Right atrium auricular region (tissue), 2 donors: ENCODE results near the gene FBXO31. TPM values are rescaled to one million over a fixed set of nuclear protein-coding genes. Genes with fewer than 3 reads are reported as not detected.

Source experiments
- DNase-seq: peaks from one replicate; pipeline ENCODE4 v3.0.0-alpha.2; 2019; ENCODE audit warnings: low spot score
- H3K27ac ChIP-seq, 2 donors: fragments of 200-600 bp; sonication (generic); 1 replicate in 1 of 2; 2 replicates in 1 of 2; pipeline ENCODE4 v1.5.1; 2016 to 2019
- H3K27me3 ChIP-seq, 2 donors: fragments of 200-600 bp; sonication (generic); one replicate each; pipeline versions ENCODE4 v1.5.1 to v1.6.0; 2017 to 2019
- H3K36me3 ChIP-seq: fragments of 200-600 bp; sonication (generic); one replicate; pipeline ENCODE4 v1.5.1; 2016
- H3K4me1 ChIP-seq, 2 donors: fragments of 200-600 bp; sonication (generic); one replicate each; pipeline versions ENCODE4 v1.5.1 to v1.6.0; 2017 to 2019
- H3K4me3 ChIP-seq, 2 donors: fragments of 200-600 bp; sonication (generic); 1 replicate in 1 of 2; 2 replicates in 1 of 2; pipeline ENCODE4 v1.5.1; 2017 to 2019; ENCODE audit warnings: mild to moderate bottlenecking in 1 of 2, moderate library complexity in 1 of 2
- H3K9me3 ChIP-seq, 2 donors: fragments of 200-600 bp; sonication (generic); one replicate each; pipeline ENCODE4 v1.5.1; 2019
- CTCF ChIP-seq, 2 donors: fragments of 200-600 bp; sonication (generic); IDR thresholded peaks; one replicate each; pipeline ENCODE4 v1.5.1; 2019; ENCODE audit warnings: antibody characterized with exemption in 2 of 2
- total RNA-seq, 2 donors: library from RNA; depleted of rRNA; stranded (reverse); fragments of >200 nt; gene quantifications; one replicate each; pipeline ENCODE4 v1.1.0, GENCODE V29; 2016

FBXO31 gene
- total RNA-seq, 2 donors from 2014 or later: 39.3 to 53.1 TPM

- no peak for TF ChIP-seq CTCF (IDR thresholded peaks at IDR 0.05)
- H3K27me3 ChIP-seq: no peaks in the 10 kb centered on the region
- no peak for DNase-seq
- no peaks in the 10 kb centered on the region for H3K4me1 ChIP-seq
- H3K36me3 ChIP-seq: no peaks in the 10 kb centered on the region
- no peaks in the 10 kb centered on the region for H3K9me3 ChIP-seq
- no peak overlapping the region for H3K4me3 ChIP-seq
- H3K27ac ChIP-seq: no peak overlapping the region
Observed at GRCh38 chr16:87310610-87311009, 73.0 kb downstream of the FBXO31 start.

GRCh38 chr16:87309620-87310525 lies 73.7 kb downstream of the FBXO31 start:
- DNase-seq: no peak
- no peak overlapping the region for H3K4me3 ChIP-seq
- H3K9me3 ChIP-seq: no peaks in the 10 kb centered on the region
- no peaks in the 10 kb centered on the region for H3K4me1 ChIP-seq
- no peak overlapping the region for H3K27ac ChIP-seq
- no peaks in the 10 kb centered on the region for H3K36me3 ChIP-seq
- H3K27me3 ChIP-seq: no peaks in the 10 kb centered on the region
- TF ChIP-seq CTCF (IDR thresholded peaks at IDR 0.05): no peak

- no peaks in the 10 kb centered on the region for H3K4me1 ChIP-seq
- no peak for DNase-seq
Observed at GRCh38 chr16:87308826-87309225, 74.8 kb downstream of the FBXO31 start.

GRCh38 chr16:87306516-87306915 lies 77.1 kb downstream of the FBXO31 start:
- DNase-seq: no peak
- Histone ChIP-seq H3K27me3 (no peaks in the 10 kb centered on the region), H3K9me3 (no peaks in the 10 kb centered on the region), H3K4me3 (no peak overlapping the region), H3K36me3 (no peaks in the 10 kb centered on the region), H3K4me1 (no peaks in the 10 kb centered on the region), H3K27ac (no peak overlapping the region)
- no peak for TF ChIP-seq CTCF (IDR thresholded peaks at IDR 0.05)

More at GRCh38 chr16:87308826-87309225, 74.8 kb downstream of the FBXO31 start:
- Histone ChIP-seq H3K27me3 (no peaks in the 10 kb centered on the region), H3K27ac (no peak overlapping the region), H3K36me3 (no peaks in the 10 kb centered on the region), H3K4me3 (no peak overlapping the region), H3K9me3 (no peaks in the 10 kb centered on the region)
- TF ChIP-seq CTCF (IDR thresholded peaks at IDR 0.05): no peak

- no peak for DNase-seq
Observed at GRCh38 chr16:87305505-87306391, 77.8 kb downstream of the FBXO31 start.

More at GRCh38 chr16:87305505-87306391, 77.8 kb downstream of the FBXO31 start:
- Histone ChIP-seq H3K27me3 (no peaks in the 10 kb centered on the region), H3K9me3 (no peaks in the 10 kb centered on the region), H3K36me3 (no peaks in the 10 kb centered on the region), H3K4me1 (no peaks in the 10 kb centered on the region), H3K4me3 (no peak overlapping the region), H3K27ac (no peak overlapping the region)
- no peak for TF ChIP-seq CTCF (IDR thresholded peaks at IDR 0.05)
